NCI-H2081 treated with DMSO at 0.1 percent for 48 hours (cell line): ENCODE results near the gene RAET1G.
"Not testable (repeated sequence)": the region's sequence is repeated elsewhere in the genome, so short reads cannot be mapped to it uniquely, and the experiment has no call there.

Experiments
- DNase-seq: peaks from one replicate; lab custom pipeline; 2025; lab: John Stamatoyannopoulos, UW

RAET1G gene

DNA sequence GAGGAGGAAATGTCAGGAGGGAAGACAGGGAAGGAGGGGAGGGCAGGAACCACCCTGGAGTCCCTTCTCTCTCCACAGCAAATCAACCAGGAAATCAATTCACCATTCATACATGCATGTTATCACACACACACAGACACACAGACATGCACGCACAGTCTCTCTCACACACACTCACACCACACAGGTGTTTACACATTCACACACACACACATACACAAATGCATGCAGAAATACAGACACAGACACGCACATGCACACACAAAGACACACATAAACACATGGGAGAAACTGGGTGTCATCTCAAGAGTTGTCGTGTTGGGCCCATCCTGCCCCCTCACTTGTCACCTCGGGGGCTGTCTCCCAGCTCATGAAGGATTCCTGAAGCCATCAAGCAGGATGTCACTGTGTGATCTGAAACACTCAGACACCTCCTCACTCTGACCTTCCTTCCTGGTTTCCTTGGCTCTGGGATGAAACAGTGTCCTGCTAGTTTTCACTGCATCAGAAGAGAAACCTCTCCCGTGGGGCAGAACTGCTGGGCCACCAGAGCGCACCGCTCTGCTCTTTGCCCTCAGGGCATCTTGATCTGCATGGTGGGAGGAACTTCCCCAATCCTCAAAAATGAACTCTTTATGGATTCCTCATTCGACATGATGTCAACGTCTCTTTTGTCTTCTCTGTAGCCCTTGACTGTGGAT, 9.2 kb downstream of the RAET1G start:
- DNase-seq, result no peak

DNA sequence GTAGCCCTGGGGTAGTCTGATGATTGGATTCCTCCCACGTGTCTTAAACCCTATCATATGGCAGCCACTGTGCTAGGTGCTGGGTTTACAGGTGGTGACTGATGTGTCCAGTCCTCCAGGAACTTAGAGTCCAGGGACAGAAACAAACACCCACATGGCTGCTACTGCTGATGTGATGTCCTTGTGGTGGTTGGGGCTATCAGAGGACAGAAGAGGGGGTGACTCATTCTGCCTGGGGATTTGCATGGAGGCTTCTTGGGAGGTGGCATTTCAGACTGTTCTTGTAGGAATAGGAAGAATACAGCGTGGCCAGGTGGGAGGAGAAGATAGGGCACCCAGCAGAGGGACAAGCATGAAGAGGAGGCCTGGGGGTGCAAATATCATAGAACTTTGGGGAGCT, 9.8 kb downstream of the RAET1G start:
- DNase-seq, result no peak

DNA sequence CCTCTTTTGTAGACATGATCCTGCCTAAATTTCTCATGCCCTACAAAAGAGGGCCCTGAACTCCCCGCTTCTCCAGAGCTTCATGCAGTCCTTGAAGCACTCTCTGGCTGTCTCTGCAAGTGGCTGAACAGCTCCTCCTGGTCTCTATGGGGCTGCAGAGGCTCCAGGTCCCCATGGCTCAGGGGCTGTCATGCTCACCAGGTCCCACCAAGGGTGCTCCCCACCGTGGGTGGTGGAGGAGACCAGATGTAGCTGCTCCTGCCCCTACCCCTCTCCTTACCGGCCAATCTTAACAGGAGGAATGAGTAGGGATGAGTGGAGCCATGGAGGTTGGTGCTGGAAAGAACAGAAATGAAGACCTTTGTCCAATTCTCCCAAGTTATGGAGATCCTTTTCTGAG, 10.2 kb downstream of the RAET1G start:
- not testable (repeated sequence) for DNase-seq

DNA sequence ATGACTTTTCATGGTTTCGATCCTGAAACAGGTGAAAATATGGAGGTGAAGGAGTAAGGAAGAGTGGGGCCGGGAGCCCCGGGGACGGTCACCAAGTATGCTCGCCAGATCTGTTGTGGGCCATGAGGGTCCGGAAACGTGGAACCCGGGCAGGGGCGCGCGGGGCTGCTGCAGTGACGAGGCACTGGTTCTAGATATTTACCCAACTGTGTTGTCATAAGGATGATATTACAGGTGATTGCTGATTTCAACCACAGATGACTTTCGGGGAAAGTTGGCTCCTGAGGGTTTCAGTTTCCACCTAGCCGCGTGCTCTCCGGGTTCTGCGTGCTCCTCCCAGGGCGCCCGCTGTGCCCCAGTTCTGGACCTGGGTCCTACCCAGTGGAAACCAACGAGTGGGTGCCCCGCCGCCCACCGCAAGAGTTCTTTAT, 12.2 kb downstream of the RAET1G start:
- DNase-seq, result no peak

DNA sequence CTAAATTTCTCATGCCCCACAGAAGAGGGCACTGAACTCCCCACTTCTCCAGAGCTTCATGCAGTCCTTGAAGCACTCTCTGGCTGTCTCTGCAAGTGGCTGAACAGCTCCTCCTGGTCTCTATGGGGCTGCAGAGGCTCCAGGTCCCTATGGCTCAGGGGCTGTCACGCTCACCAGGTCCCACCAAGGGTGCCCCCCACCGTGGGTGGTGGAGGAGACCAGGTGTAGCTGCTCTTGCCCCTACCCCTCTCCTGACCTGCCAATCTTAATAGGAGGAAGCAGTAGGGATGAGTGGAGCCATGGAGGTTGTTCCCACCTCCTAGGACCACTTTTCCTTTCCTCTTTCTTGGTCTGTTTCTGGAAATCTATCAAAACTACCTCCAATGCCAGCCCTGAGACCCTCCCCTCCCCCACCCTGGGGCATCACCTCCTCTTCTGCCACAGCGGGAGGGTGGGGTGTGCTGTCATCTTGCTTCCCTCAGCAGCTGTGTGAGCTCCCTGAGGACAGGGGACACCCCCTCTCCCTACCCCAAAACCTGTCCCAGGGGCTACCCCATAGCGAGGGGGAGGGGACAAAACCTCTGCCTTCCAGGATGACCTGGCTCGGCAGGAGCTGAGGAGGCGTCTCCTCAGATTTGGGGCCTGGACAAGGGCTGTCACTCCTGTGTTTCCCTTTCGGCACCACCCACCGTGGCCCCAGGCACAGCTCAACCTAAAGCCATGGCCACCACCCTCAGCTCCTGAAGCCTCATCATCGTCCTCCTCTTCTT, 13.0 kb downstream of the RAET1G start:
- no peak for DNase-seq

DNA sequence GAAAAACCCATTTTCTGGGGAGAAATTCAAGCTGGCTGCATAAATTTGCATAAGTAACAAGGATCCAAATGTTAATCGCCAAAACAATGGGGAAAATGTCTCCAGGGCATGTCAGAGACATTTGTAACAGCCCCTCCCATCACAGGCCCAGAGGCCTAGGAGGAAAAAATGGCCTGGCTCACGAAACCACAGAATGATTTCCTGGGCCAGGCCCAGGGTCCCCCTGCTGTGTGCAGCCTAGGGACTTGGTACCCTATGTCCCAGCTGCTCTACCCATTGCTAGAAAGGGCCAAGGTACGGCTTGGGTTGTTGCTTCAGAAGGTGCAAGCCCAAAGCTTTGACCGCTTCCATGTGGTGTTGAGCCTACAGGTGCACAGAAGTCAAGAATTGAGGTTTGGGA, 14.4 kb downstream of the RAET1G start:
- not testable (repeated sequence) for DNase-seq

DNA sequence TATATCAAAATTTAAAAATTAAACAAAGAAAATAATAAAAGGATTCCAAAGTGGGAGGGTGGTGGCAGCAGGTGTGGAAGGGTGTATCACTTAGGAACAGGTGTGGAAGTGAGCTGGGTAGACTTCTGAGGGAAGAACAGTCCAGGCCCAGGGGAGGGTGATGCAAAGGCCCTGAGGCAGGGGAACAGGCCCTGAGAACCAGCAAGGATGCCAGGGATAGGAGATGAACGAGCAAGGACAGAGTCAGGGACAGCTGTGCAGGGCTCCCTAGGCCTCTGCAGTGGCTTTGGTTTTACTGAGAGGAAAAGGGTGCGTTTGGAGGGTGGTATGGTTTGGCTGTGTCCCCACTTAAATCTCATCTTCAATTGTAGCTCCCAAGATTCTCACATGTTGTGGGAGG, 15.6 kb downstream of the RAET1G start:
- DNase-seq, result no peak

DNA sequence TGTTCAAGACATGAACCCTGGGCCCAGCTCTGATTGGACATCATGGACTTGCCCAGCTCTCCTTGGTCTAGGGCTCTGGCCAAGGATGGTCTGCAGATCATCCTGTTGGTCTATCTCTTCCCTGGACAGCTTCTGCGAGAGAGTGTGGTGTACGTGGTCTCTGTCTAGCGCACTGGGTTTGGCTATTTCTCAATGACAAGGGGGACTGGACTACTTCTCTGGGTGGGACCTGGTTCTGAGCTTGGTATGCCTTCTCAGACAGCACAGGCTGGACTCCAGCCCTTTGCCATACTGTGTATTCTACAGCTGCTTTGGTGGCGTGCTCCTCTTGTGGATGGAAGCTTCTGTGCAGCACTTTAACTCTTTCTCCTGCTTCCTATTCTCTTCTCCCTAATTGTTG, 16.5 kb downstream of the RAET1G start:
- no peak for DNase-seq

DNA sequence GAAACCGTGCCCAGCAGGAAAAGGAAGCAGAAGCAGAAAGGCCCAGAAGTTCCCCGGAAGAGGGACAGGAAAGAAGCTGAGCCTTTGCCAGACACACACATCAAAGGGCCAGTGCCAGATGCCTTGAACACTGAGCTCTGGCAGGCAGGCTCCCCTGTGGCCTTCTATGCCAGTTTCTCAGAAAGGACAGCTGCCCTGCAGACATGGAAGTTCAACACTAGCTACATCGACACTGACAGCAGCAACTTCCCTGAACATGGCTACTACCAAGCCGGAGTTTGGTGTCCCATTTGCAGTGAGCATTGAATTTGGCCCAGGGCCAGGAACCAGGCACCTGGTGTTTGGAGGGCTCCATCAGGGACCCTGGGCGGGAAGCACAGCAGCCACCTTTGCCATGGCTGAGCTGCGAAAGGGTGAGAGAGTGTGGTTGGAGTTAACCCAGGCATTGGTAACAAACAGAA, 17.0 kb downstream of the RAET1G start:
- no peak for DNase-seq

DNA sequence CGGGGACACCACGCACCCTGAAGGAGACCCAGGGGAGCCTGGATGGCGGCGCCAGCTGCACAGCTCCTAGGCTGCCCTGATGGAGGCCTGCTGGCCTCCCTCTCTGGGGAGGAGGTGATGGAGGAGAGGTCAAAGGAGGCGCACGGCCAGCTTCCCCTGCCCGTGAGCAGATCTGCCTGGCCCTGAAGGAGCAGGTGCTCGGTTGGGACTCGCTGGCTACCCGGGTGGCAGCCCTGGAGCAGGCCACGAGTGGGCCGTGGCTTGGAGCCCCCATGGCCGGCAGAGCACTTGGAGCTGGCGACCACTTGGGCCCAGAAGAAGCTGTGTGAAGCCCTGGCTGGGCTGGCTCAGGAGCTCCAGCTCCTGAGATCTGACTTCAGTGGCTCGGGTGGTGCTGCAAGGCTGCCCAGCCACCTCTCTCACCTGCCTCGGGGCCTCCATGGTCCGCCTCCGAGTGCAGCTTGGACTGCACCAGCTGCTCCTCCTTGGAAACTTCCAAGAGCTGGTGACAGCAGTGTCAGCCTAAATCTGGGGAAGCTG, 17.5 kb downstream of the RAET1G start:
- no peak for DNase-seq

DNA sequence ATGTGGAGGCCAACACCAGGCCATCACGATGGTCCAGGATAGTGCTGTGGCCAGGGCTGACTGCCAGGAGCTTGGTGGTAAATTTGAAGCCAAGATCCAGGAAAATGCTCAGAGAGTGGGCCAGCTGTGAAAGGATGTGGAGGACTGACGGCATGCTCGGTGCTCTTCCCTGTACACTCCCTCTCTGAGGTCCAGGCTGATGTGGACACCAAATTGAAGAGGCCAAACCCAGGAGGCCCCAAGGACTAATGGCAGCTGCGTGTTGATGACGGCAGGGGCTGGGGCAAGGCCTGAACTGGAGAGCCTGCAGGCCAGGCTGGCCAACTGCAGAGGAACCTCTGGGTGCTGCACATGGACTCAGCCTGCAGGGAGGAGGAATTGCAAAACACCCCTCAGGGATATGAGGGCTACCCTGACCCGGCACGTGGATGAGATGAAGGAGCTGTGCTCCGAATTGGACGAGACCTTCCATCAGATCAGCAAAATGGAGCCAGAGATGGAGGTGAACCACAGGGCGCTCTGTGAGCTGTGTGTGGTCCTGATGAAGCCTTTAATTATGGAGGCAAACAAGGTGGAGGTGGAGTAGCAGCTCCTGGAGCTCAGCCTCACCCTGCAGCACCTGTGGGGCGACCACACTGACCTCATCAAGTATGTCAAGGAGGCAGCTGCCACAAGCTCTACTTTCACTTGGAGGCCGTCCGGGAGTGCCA, 18.1 kb downstream of the RAET1G start:
- no peak for DNase-seq

DNA sequence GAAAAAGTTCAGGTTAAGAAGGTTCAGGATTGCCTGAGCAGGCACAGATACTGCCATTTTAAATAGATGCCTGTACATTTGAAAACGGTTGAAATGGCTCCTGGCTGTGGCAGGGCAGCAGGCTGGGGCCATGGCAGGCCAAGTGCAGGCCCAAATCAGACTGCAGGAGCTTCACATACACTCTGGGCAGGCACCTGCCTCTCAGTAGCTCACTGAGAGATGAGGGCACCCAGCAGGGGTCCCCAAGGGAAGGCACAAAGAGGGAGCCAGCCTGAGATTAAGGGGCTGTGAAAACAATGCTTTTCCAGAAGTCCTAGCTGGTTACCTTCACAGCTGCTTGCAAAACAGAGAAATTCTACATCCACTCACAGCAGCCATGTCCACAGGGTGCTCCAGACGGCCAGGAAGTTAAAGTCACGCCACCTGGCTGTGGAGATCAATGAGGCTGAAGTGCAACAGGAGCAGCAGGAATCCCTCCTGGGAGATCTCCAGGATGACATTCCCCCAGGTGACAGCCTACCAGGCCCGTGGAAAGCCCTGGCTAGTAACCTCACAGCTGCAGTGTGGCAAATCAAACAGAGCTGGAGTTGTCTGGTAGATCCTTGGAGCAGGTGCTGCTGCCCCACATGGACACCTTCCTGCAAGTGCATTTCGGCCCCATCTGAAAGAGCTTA, 18.8 kb downstream of the RAET1G start:
- no peak for DNase-seq

DNA sequence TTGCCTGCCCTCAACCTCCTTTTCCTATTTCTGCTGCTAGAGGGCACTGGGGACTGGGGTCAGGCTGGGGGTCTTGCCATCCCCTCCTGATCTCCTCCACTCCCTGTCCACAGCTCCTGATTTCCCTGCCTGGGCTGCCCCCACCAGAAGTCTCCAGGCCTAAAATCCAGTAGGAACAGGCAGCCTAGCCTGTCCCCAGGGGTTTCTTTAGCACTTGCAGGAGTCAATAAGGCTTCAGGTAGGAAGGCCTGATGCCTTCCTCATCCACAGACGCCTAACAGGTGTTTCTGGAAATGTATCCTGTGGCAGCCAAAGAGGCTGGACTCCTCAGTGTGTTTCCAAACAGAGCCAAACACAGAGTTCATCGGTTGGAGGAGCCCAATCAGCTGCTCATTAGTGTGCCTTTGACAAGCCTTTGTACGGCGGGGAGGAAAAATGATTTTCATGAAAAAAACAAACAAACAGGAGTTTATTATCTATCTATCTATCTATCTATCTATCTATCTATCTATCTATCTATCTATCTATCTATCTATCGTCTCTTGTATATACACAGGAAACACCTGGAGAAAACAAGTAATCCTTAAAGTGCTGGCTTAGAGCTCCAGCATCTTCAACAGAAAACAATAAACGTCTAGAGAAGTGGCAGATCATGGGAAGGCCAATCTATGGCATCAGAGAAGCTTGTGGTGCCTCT, 21.3 kb downstream of the RAET1G start:
- DNase-seq, result no peak

DNA sequence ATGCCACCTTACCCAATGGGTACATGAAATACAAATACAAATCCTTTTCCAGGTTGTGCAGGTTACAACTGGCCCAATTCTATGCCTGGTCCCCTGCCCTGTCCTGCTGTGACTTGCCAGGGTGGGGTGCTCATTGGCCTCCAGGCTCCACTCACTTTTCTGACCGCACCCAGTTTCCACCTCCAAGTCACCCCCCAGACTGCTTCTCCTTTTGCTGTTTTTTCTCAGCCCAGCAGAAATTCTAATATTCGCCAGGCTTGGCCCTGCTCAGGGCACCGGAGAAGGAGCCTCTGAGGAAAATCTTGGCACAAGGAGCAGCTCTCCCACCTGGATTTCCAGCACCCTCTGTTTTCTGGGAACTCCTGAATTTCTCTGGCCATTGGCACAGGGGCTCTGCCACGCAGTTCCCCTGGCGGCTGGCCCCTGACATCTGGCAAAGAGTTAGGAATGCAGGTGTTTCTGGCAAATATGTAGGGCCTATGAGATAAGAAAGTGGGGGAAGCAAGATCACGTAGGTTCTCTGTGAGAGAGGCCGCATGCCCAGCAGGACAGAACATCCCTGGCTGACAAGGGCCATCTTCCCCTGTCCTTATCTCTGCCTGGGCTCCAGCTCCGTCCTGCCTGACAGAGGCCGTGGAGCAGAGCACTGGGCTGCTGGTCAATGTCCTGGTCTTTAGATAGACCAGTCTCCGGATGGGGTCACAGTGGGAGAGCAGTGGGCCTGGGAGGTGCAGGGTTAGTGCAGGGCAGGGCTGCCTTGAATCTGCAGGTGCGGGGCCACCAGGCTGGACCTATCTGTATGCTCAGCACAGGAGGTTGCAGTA, 22.1 kb downstream of the RAET1G start:
- DNase-seq, result no peak

DNA sequence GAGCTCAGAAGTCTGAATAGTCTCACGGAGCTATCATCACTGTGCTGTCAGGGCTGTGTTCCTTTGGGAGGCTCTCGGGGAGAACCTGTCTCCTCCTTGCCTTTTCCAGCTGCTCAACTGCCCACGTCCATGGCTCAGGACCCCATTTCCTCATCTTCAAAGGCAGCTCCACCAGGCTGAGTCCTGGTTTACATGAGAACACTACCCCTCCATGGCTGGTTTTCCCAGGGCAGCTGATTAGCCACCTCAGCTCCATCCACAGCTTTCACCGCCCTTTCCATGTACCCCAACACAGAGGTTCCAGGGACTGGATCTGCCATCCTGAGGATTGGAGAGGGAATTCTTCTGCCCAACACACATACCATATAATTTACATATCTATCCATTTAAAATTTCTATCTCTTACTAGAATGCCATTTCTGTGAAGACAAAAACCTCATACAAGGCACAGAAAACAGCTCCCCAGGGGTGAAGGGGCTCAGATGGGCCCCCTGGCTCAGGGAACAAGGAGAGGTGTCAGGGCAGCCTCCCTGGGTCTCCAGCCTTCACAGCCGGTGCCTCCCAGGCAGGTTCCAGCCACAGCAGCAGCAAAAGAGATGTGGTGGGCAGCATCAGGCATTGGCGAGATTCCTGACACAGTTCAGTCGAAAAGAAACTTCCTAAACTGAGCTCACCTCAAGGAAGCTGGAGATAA, 22.8 kb downstream of the RAET1G start:
- no peak for DNase-seq

DNA sequence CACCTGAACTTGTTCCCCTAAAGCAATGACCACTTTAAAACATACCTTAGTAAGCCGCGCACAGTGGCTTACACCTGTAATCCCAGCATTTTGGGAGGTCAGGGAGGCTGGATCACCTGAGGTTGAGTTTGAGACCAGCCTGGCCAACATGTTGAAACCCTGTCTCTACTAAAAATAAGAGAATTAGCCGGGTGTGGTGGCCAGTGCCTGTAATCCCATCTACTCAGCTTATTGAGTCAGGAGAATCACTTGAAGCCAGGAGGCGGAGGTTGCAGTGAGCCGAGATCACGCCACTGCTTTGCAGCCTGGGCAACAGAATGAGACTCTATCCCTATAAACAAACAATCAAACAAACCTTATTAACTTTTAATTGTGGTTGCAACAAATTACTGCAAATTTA, 23.4 kb downstream of the RAET1G start:
- DNase-seq, result no peak

DNA sequence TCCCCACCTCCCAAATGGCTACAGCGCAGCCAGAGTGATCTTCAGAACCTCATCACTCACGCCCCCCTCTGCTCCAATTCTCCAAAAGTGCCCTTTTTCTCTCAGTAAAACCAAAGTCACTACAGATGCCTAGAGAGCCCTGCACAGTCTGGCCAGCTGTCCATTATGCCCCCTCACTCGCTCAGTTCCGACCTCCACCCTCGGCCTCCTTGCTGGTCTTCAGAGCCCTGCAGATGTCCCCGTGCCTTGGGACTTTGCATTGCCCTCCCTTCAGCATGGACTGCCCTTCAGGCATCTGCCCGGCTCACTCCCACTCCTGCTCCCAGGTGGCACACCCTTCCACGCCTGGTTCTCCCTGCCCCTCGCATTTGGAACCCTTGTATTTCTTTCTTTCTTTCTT, 24.0 kb downstream of the RAET1G start:
- no peak for DNase-seq

DNA sequence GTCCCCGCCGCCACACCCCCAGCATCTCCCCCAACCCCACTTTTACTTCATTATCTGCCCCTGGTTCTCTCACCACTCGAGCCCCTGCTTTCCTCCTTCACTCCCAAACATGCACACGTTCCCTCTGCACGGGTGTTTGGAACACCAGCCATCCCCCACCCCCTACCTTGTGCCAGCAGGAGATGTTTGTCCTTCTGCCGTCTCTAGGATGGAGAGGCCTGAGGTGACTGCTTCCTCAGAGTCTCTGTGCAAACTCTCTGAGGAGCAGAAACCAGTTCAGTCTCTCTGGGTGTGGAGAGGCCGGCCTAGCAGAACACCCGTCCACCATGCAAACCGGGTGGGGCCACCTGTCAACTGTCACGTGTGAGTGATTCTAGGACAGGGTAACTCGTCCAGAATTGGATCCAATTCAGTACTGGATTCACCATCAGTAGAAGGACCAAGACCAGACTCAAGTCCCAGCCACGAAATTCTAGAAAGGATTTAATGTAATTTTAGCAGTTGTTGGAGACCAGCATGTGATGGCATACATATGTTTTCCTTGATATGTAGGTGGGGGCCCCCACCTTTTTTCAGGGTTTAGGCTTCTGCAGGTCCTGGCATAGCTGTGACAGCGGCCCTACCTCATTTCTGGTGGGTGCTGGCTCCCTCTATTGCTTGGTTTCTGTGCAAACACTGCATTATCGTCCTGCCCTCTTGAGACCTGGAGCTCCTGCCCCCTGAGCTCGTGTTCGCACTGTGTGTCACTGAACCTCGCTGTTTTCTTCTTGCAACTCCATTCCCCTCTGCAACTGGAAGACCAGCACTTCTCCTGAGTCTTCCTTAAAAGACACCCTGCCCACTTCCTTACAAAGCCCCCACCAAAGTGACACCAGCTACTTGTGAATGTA, 24.8 kb downstream of the RAET1G start, which contains the start of gene RAET1E:
Gene RAET1E, minus strand, starts transcription at position 259 of the 890 bp plus-strand sequence. CDS start 7,212 bp downstream, outside the sequence.
- no peak for DNase-seq
